ENCODE data around the gene RAD21L1. TPM values are rescaled to one million over a fixed set of nuclear protein-coding genes. Genes with fewer than 3 reads are reported as not detected.

RAD21L1 gene
- polyA plus RNA-seq = not detected

GRCh38 chr20:1225783-1226654 is at the start of gene RAD21L1:
TSS of gene RAD21L1 (plus strand) at chr20:1226044. CDS start at chr20:1228454, 2,410 bp downstream.
- peaks cover 3 to 4% of the 10 kb centered on the region in 2 donors for H3K4me1 ChIP-seq (ENCODE audit: control insufficient read depth in 2 of 2, insufficient read depth in 2 of 2, low read length in 1 of 2)
- H3K4me3 ChIP-seq (ENCODE audit: low read depth in 1 of 2, low read length in 2 of 2) = peak within 1 kb of the TSS; percentile 34 to 40
- H3K27ac ChIP-seq (ENCODE audit: low read depth in 2 of 2, low read length in 1 of 2) = peak within 1 kb of the TSS in 1 of 2 donors; percentile 15
- H3K9me3 ChIP-seq (ENCODE audit: control insufficient read depth in 2 of 2, insufficient read depth in 1 of 2, low read depth in 1 of 2, low read length in 1 of 2) = no peaks in the 10 kb centered on the region
- no peaks in the 10 kb centered on the region for H3K27me3 ChIP-seq (ENCODE audit: control insufficient read depth in 1 of 2, insufficient read depth in 2 of 2, low read length in 2 of 2)
- no peaks in the 10 kb centered on the region for H3K36me3 ChIP-seq (ENCODE audit: control insufficient read depth in 2 of 2, insufficient read depth in 2 of 2, low read length in 1 of 2)
- WGBS, 2 donors = 2 to 3% methylated on average over 34 to 88 of the region's 88 CpGs

- Histone ChIP-seq H3K9me3 (ENCODE audit: control insufficient read depth in 2 of 2, insufficient read depth in 1 of 2, low read depth in 1 of 2, low read length in 1 of 2) (no peaks in the 10 kb centered on the region), H3K4me3 (ENCODE audit: low read depth in 1 of 2, low read length in 2 of 2) (no peak overlapping the region), H3K4me1 (ENCODE audit: control insufficient read depth in 2 of 2, insufficient read depth in 2 of 2, low read length in 1 of 2) (no peaks in the 10 kb centered on the region), H3K36me3 (ENCODE audit: control insufficient read depth in 2 of 2, insufficient read depth in 2 of 2, low read length in 1 of 2) (peaks cover 7 to 12% of the 10 kb centered on the region in 2 donors), H3K27ac (ENCODE audit: low read depth in 2 of 2, low read length in 1 of 2) (no peak overlapping the region), H3K27me3 (ENCODE audit: control insufficient read depth in 1 of 2, insufficient read depth in 2 of 2, low read length in 2 of 2) (no peaks in the 10 kb centered on the region)
- WGBS, 2 donors = 89 to 90% methylated on average over 5 of the region's 5 CpGs
These were observed 48.2 kb upstream of the RAD21L1 start for GRCh38 chr20:1177680-1178079.

- no peaks in the 10 kb centered on the region for H3K4me1 ChIP-seq (ENCODE audit: control insufficient read depth in 2 of 2, insufficient read depth in 2 of 2, low read length in 1 of 2)
- no peaks in the 10 kb centered on the region for H3K9me3 ChIP-seq (ENCODE audit: control insufficient read depth in 2 of 2, insufficient read depth in 1 of 2, low read depth in 1 of 2, low read length in 1 of 2)
- H3K36me3 ChIP-seq (ENCODE audit: control insufficient read depth in 2 of 2, insufficient read depth in 2 of 2, low read length in 1 of 2) = peaks cover 7 to 9% of the 10 kb centered on the region in 2 donors
- no peak overlapping the region for H3K27ac ChIP-seq (ENCODE audit: low read depth in 2 of 2, low read length in 1 of 2)
- no peak overlapping the region for H3K4me3 ChIP-seq (ENCODE audit: low read depth in 1 of 2, low read length in 2 of 2)
- 80 to 88% methylated on average over 3 of the region's 3 CpGs for WGBS, 2 donors
- H3K27me3 ChIP-seq (ENCODE audit: control insufficient read depth in 1 of 2, insufficient read depth in 2 of 2, low read length in 2 of 2) = no peaks in the 10 kb centered on the region
These were observed 47.7 kb upstream of the RAD21L1 start for GRCh38 chr20:1178103-1178502.

GRCh38 chr20:1178623-1179022 is 47.2 kb upstream of the RAD21L1 start:
- Histone ChIP-seq H3K27ac (ENCODE audit: low read depth in 2 of 2, low read length in 1 of 2) (no peak overlapping the region), H3K4me1 (ENCODE audit: control insufficient read depth in 2 of 2, insufficient read depth in 2 of 2, low read length in 1 of 2) (no peaks in the 10 kb centered on the region), H3K9me3 (ENCODE audit: control insufficient read depth in 2 of 2, insufficient read depth in 1 of 2, low read depth in 1 of 2, low read length in 1 of 2) (no peaks in the 10 kb centered on the region), H3K4me3 (ENCODE audit: low read depth in 1 of 2, low read length in 2 of 2) (no peak overlapping the region), H3K27me3 (ENCODE audit: control insufficient read depth in 1 of 2, insufficient read depth in 2 of 2, low read length in 2 of 2) (no peaks in the 10 kb centered on the region), H3K36me3 (ENCODE audit: control insufficient read depth in 2 of 2, insufficient read depth in 2 of 2, low read length in 1 of 2) (peaks cover 6 to 7% of the 10 kb centered on the region in 2 donors)
- 88 to 92% methylated on average over 3 of the region's 3 CpGs for WGBS, 2 donors

- WGBS, 2 donors = 94 to 96% methylated on average over 27 of the region's 27 CpGs
- Histone ChIP-seq H3K27ac (ENCODE audit: low read depth in 2 of 2, low read length in 1 of 2) (no peak overlapping the region), H3K4me3 (ENCODE audit: low read depth in 1 of 2, low read length in 2 of 2) (no peak overlapping the region), H3K27me3 (ENCODE audit: control insufficient read depth in 1 of 2, insufficient read depth in 2 of 2, low read length in 2 of 2) (no peaks in the 10 kb centered on the region), H3K9me3 (ENCODE audit: control insufficient read depth in 2 of 2, insufficient read depth in 1 of 2, low read depth in 1 of 2, low read length in 1 of 2) (no peaks in the 10 kb centered on the region), H3K36me3 (ENCODE audit: control insufficient read depth in 2 of 2, insufficient read depth in 2 of 2, low read length in 1 of 2) (peaks cover 0 to 2% of the 10 kb centered on the region in 2 donors), H3K4me1 (ENCODE audit: control insufficient read depth in 2 of 2, insufficient read depth in 2 of 2, low read length in 1 of 2) (peaks cover 3 to 5% of the 10 kb centered on the region in 2 donors)
These were observed 44.9 kb upstream of the RAD21L1 start for GRCh38 chr20:1180949-1181348.

GRCh38 chr20:1182106-1182505 is 43.7 kb upstream of the RAD21L1 start:
- Histone ChIP-seq H3K4me1 (ENCODE audit: control insufficient read depth in 2 of 2, insufficient read depth in 2 of 2, low read length in 1 of 2) (peaks cover 3 to 5% of the 10 kb centered on the region in 2 donors), H3K4me3 (ENCODE audit: low read depth in 1 of 2, low read length in 2 of 2) (no peak overlapping the region), H3K9me3 (ENCODE audit: control insufficient read depth in 2 of 2, insufficient read depth in 1 of 2, low read depth in 1 of 2, low read length in 1 of 2) (peaks cover 0 to 3% of the 10 kb centered on the region in 2 donors), H3K36me3 (ENCODE audit: control insufficient read depth in 2 of 2, insufficient read depth in 2 of 2, low read length in 1 of 2) (peaks cover 0 to 2% of the 10 kb centered on the region in 2 donors), H3K27me3 (ENCODE audit: control insufficient read depth in 1 of 2, insufficient read depth in 2 of 2, low read length in 2 of 2) (no peaks in the 10 kb centered on the region), H3K27ac (ENCODE audit: low read depth in 2 of 2, low read length in 1 of 2) (no peak overlapping the region)
- WGBS, 2 donors = 50 to 52% methylated on average over 4 of the region's 4 CpGs

- Histone ChIP-seq H3K36me3 (ENCODE audit: control insufficient read depth in 2 of 2, insufficient read depth in 2 of 2, low read length in 1 of 2) (peaks cover 0 to 2% of the 10 kb centered on the region in 2 donors), H3K4me1 (ENCODE audit: control insufficient read depth in 2 of 2, insufficient read depth in 2 of 2, low read length in 1 of 2) (peaks cover 3 to 5% of the 10 kb centered on the region in 2 donors), H3K27ac (ENCODE audit: low read depth in 2 of 2, low read length in 1 of 2) (no peak overlapping the region), H3K9me3 (ENCODE audit: control insufficient read depth in 2 of 2, insufficient read depth in 1 of 2, low read depth in 1 of 2, low read length in 1 of 2) (peaks cover 0 to 3% of the 10 kb centered on the region in 2 donors), H3K4me3 (ENCODE audit: low read depth in 1 of 2, low read length in 2 of 2) (no peak overlapping the region), H3K27me3 (ENCODE audit: control insufficient read depth in 1 of 2, insufficient read depth in 2 of 2, low read length in 2 of 2) (no peaks in the 10 kb centered on the region)
- 66 to 70% methylated on average over 6 of the region's 6 CpGs for WGBS, 2 donors
These were observed 42.7 kb upstream of the RAD21L1 start for GRCh38 chr20:1183153-1183552.

GRCh38 chr20:1184260-1184637 is 41.6 kb upstream of the RAD21L1 start:
- Histone ChIP-seq H3K27ac (ENCODE audit: low read depth in 2 of 2, low read length in 1 of 2) (no peak overlapping the region), H3K27me3 (ENCODE audit: control insufficient read depth in 1 of 2, insufficient read depth in 2 of 2, low read length in 2 of 2) (no peaks in the 10 kb centered on the region), H3K4me3 (ENCODE audit: low read depth in 1 of 2, low read length in 2 of 2) (peak overlapping the region; percentile 44 to 55), H3K9me3 (ENCODE audit: control insufficient read depth in 2 of 2, insufficient read depth in 1 of 2, low read depth in 1 of 2, low read length in 1 of 2) (peaks cover 0 to 3% of the 10 kb centered on the region in 2 donors), H3K4me1 (ENCODE audit: control insufficient read depth in 2 of 2, insufficient read depth in 2 of 2, low read length in 1 of 2) (peaks cover 3 to 5% of the 10 kb centered on the region in 2 donors), H3K36me3 (ENCODE audit: control insufficient read depth in 2 of 2, insufficient read depth in 2 of 2, low read length in 1 of 2) (peaks cover 0 to 2% of the 10 kb centered on the region in 2 donors)
- 24 to 26% methylated on average over 13 of the region's 13 CpGs for WGBS, 2 donors

GRCh38 chr20:1184638-1185315 is 41.1 kb upstream of the RAD21L1 start, which contains the start of gene TMEM74B:
TSS of gene TMEM74B (minus strand) at chr20:1184981. CDS start at chr20:1183801, 1,180 bp downstream.
- peak within 1 kb of the TSS; percentile 44 to 55 for H3K4me3 ChIP-seq (ENCODE audit: low read depth in 1 of 2, low read length in 2 of 2)
- H3K27me3 ChIP-seq (ENCODE audit: control insufficient read depth in 1 of 2, insufficient read depth in 2 of 2, low read length in 2 of 2) = no peaks in the 10 kb centered on the region
- peaks cover 0 to 3% of the 10 kb centered on the region in 2 donors for H3K9me3 ChIP-seq (ENCODE audit: control insufficient read depth in 2 of 2, insufficient read depth in 1 of 2, low read depth in 1 of 2, low read length in 1 of 2)
- peaks cover 0 to 2% of the 10 kb centered on the region in 2 donors for H3K36me3 ChIP-seq (ENCODE audit: control insufficient read depth in 2 of 2, insufficient read depth in 2 of 2, low read length in 1 of 2)
- peaks cover 3 to 5% of the 10 kb centered on the region in 2 donors for H3K4me1 ChIP-seq (ENCODE audit: control insufficient read depth in 2 of 2, insufficient read depth in 2 of 2, low read length in 1 of 2)
- 1 to 2% methylated on average over 68 to 76 of the region's 76 CpGs for WGBS, 2 donors
- H3K27ac ChIP-seq (ENCODE audit: low read depth in 2 of 2, low read length in 1 of 2) = no peak within 1 kb of the TSS
